GM18520 (cell line): ENCODE results near the gene FAM53A.

ENCODE experiments used
- ATAC-seq: cut with Tn5 transposase; IDR thresholded peaks from one replicate; pipeline ENCODE4 v1.9.1; 2021; ENCODE audit not compliant: unreplicated experiment

Gene FAM53A

GRCh38 chr4:1593881-1594345 is 90.2 kb downstream of the FAM53A start:
- no peak for ATAC-seq

GRCh38 chr4:1593458-1593857 is 90.7 kb downstream of the FAM53A start:
- no peak for ATAC-seq

- ATAC-seq = no peak
Measured at GRCh38 chr4:1592709-1593417, 91.2 kb downstream of the FAM53A start.

- ATAC-seq = no peak
Measured at GRCh38 chr4:1592068-1592708, 91.9 kb downstream of the FAM53A start.

GRCh38 chr4:1591107-1591506 is 93.0 kb downstream of the FAM53A start:
- no peak for ATAC-seq

- ATAC-seq = no peak
Measured at GRCh38 chr4:1590244-1590643, 93.9 kb downstream of the FAM53A start.
